Measurements from ENCODE around the gene ZNF583. TPM values are rescaled to one million over a fixed set of nuclear protein-coding genes. Genes with fewer than 3 reads are reported as not detected.
A peak's percentile ranks its signal among the peaks of the same experiment; 100 is the strongest.

The ZNF583 gene
- total and polyA plus RNA-seq, 2 experiments from 2014 or later = 6.1 to 8.0 TPM

- H2AFZ ChIP-seq = no peak overlapping the region
- no peaks in the 10 kb centered on the region; the same call in 1 of the 2 replicates for H3K79me2 ChIP-seq (ENCODE audit: insufficient read depth)
- H3K27me3 ChIP-seq (replicated peaks; ENCODE audit: insufficient read depth) = no peaks in the 10 kb centered on the region
- H3K36me3 ChIP-seq (ENCODE audit: low read depth) = peaks cover 31% of the 10 kb centered on the region
- H3K9me3 ChIP-seq (ENCODE audit: low read depth) = no peaks in the 10 kb centered on the region
- 0 out of 2 replicates have a peak, but pooled peaks cover 3% of the 10 kb centered on the region for H3K4me1 ChIP-seq (ENCODE audit: insufficient read depth)
- H3K9ac ChIP-seq = no peak overlapping the region
- H3K9me2 ChIP-seq (ENCODE audit: insufficient read depth) = no peaks in the 10 kb centered on the region
- peaks cover 39% of the 10 kb centered on the region for H3F3A ChIP-seq (ENCODE audit: insufficient read depth)
- H3K27ac ChIP-seq = 0 out of 2 replicates have a peak overlapping the region, but pooled peaks have one; percentile 12
- in situ Hi-C loops (cut with MboI) = no loop called here
- WGBS, 2 experiments (ENCODE audit: low coverage in 1 of 2, low lambda C conversion rate in 2 of 2, missing lambda C conversion rate in 2 of 2) = 70 to 71% methylated on average over 8 of the region's 8 CpGs
- H3K4me3 ChIP-seq = no peak overlapping the region
- H4K20me1 ChIP-seq (ENCODE audit: insufficient read depth) = no peaks in the 10 kb centered on the region
- H3K4me2 ChIP-seq (ENCODE audit: unreplicated experiment) = no peak overlapping the region
- TF ChIP-seq EZH2phosphoT487 (IDR thresholded peaks at IDR 0.05; ENCODE audit: insufficient read depth, low read depth) (no peak), EZH2 (IDR thresholded peaks at IDR 0.05; ENCODE audit: insufficient read depth, poor library complexity, severe bottlenecking) (no peak)
- DNase-seq = peak; percentile 59
Measured at GRCh38 chr19:56383826-56384605, 20.1 kb upstream of the ZNF583 start.

DNA sequence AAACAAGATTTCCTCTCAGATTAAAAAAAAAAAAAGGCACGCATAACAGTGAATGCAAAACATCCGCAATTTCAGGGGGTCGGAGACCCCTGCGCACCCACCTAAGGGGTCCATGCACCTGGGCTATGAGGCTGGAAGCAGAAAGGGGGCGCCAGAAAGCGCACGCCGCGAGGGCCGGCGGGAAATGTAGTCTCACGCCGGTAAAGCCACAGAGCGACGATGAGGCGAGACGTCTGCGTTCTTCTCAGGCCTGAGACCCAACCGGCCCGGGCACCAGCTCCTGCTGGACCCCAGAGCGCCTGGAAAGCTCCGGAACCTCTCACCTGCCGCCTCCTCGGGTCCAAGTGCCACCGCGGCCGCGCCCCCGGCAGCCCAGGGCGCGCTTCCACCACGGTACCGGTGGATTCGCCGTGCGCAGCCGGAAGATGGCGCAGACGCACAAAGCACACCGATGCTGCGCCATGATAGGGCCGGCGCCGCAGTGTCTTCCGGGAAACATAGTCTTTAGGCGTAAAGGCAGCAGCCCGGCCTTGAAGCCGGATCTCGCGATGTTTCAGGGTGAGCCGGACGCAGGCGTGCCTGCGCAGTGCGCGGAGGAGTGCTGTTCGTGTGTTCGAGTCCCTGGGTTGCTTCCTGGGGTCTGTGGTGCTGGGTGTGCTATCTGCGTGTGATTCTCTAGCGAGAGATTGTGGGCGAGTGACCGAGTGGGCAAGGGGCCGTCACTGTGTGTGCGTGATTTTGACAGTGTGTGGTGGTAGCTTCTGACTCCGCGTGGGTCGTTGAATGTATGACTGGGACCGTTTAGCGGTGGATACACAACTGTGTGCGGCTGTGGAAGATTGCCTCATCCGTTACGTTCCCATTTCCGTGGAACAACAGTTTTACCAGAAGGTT, 10.8 kb upstream of the ZNF583 start, which contains the start of gene ZNF582:
TSS of gene ZNF582 (minus strand) at position 416 of the 894 bp plus-strand sequence. CDS start 1,782 bp downstream, outside the sequence.
- Histone ChIP-seq H3K27ac (peak within 1 kb of the TSS; percentile 73), H3K4me2 (ENCODE audit: unreplicated experiment) (peak within 1 kb of the TSS; percentile 91), H3K79me2 (ENCODE audit: insufficient read depth) (peaks cover 21% of the 10 kb centered on the region), H3K9me3 (ENCODE audit: low read depth) (no peaks in the 10 kb centered on the region), H3K4me1 (ENCODE audit: insufficient read depth) (peaks cover 6% of the 10 kb centered on the region; the same call in 1 of the 2 replicates), H2AFZ (peak within 1 kb of the TSS; percentile 96), H4K20me1 (ENCODE audit: insufficient read depth) (no peaks in the 10 kb centered on the region), H3F3A (ENCODE audit: insufficient read depth) (no peaks in the 10 kb centered on the region), H3K9ac (peak within 1 kb of the TSS; percentile 88), H3K9me2 (ENCODE audit: insufficient read depth) (no peaks in the 10 kb centered on the region), H3K27me3 (replicated peaks; ENCODE audit: insufficient read depth) (no peaks in the 10 kb centered on the region), H3K4me3 (peak within 1 kb of the TSS; percentile 92), H3K36me3 (ENCODE audit: low read depth) (peaks cover 12% of the 10 kb centered on the region; the same call in 1 of the 2 replicates)
- in situ Hi-C loops (cut with MboI) = no loop called here
- TF ChIP-seq EZH2phosphoT487 (IDR thresholded peaks at IDR 0.05; ENCODE audit: insufficient read depth, low read depth) = no peak
- no peak for TF ChIP-seq EZH2 (IDR thresholded peaks at IDR 0.05; ENCODE audit: insufficient read depth, poor library complexity, severe bottlenecking)
- 1% methylated on average over 62 to 73 of the region's 73 CpGs for WGBS, 2 experiments (ENCODE audit: low coverage in 1 of 2, low lambda C conversion rate in 2 of 2, missing lambda C conversion rate in 2 of 2)
- DNase-seq = peak; percentile 100

- H3K9me3 ChIP-seq (ENCODE audit: low read depth) = no peaks in the 10 kb centered on the region
- H4K20me1 ChIP-seq (ENCODE audit: insufficient read depth) = no peaks in the 10 kb centered on the region
- H3K4me3 ChIP-seq = no peak overlapping the region
- H3K9me2 ChIP-seq (ENCODE audit: insufficient read depth) = no peaks in the 10 kb centered on the region
- no peak overlapping the region for H3K9ac ChIP-seq
- in situ Hi-C loops (cut with MboI) = no loop called here
- DNase-seq = no peak
- no peaks in the 10 kb centered on the region for H3K27me3 ChIP-seq (replicated peaks; ENCODE audit: insufficient read depth)
- H3K36me3 ChIP-seq (ENCODE audit: low read depth) = peaks cover 15% of the 10 kb centered on the region
- WGBS, 2 experiments (ENCODE audit: low coverage in 1 of 2, low lambda C conversion rate in 2 of 2, missing lambda C conversion rate in 2 of 2) = 80 to 86% methylated on average over 5 of the region's 5 CpGs
- peaks cover 13% of the 10 kb centered on the region; the same call in 1 of the 2 replicates for H3F3A ChIP-seq (ENCODE audit: insufficient read depth)
- H3K79me2 ChIP-seq (ENCODE audit: insufficient read depth) = peaks cover 14% of the 10 kb centered on the region
- H3K4me1 ChIP-seq (ENCODE audit: insufficient read depth) = peaks cover 5% of the 10 kb centered on the region; the same call in 1 of the 2 replicates
- H2AFZ ChIP-seq = no peak overlapping the region
- H3K27ac ChIP-seq = no peak overlapping the region
- TF ChIP-seq EZH2phosphoT487 (IDR thresholded peaks at IDR 0.05; ENCODE audit: insufficient read depth, low read depth) = no peak
- no peak for TF ChIP-seq EZH2 (IDR thresholded peaks at IDR 0.05; ENCODE audit: insufficient read depth, poor library complexity, severe bottlenecking)
- no peak overlapping the region for H3K4me2 ChIP-seq (ENCODE audit: unreplicated experiment)
Measured at GRCh38 chr19:56398809-56399208, 5.3 kb upstream of the ZNF583 start.

- H4K20me1 ChIP-seq (ENCODE audit: insufficient read depth) = no peaks in the 10 kb centered on the region
Measured at GRCh38 chr19:56400485-56400884, 3.6 kb upstream of the ZNF583 start.

More at GRCh38 chr19:56400485-56400884, 3.6 kb upstream of the ZNF583 start:
- H2AFZ ChIP-seq = no peak overlapping the region
- 91 to 96% methylated on average over 4 of the region's 4 CpGs for WGBS, 2 experiments (ENCODE audit: low coverage in 1 of 2, low lambda C conversion rate in 2 of 2, missing lambda C conversion rate in 2 of 2)
- H3K9me2 ChIP-seq (ENCODE audit: insufficient read depth) = no peaks in the 10 kb centered on the region
- peaks cover 13% of the 10 kb centered on the region for H3K79me2 ChIP-seq (ENCODE audit: insufficient read depth)
- no peaks in the 10 kb centered on the region for H3K9me3 ChIP-seq (ENCODE audit: low read depth)
- H3K4me1 ChIP-seq (ENCODE audit: insufficient read depth) = peaks cover 11% of the 10 kb centered on the region; the same call in 1 of the 2 replicates
- no peaks in the 10 kb centered on the region for H3K27me3 ChIP-seq (replicated peaks; ENCODE audit: insufficient read depth)
- H3F3A ChIP-seq (ENCODE audit: insufficient read depth) = peaks cover 13% of the 10 kb centered on the region; the same call in 1 of the 2 replicates
- H3K27ac ChIP-seq = no peak overlapping the region
- TF ChIP-seq EZH2 (IDR thresholded peaks at IDR 0.05; ENCODE audit: insufficient read depth, poor library complexity, severe bottlenecking) (no peak), EZH2phosphoT487 (IDR thresholded peaks at IDR 0.05; ENCODE audit: insufficient read depth, low read depth) (no peak)
- peaks cover 15% of the 10 kb centered on the region for H3K36me3 ChIP-seq (ENCODE audit: low read depth)
- H3K4me2 ChIP-seq (ENCODE audit: unreplicated experiment) = no peak overlapping the region
- DNase-seq = no peak
- H3K4me3 ChIP-seq = no peak overlapping the region
- in situ Hi-C loops (cut with MboI) = no loop called here
- no peak overlapping the region for H3K9ac ChIP-seq
